Stimulated activated CD8-positive, alpha-beta memory T cell treated with anti-CD3 and anti-CD28 coated beads, Interleukin-15, amount 100 ng/mL, for 48 hours (primary cell): ENCODE measurements around the gene ANKDD1B.
"Not testable (repeated sequence)": the region's sequence is repeated elsewhere in the genome, so short reads cannot be mapped to it uniquely, and the experiment has no call there.

ENCODE experiments used
- DNase-seq, 2 donors: peaks; one replicate each; pipeline ENCODE4 v3.0.0-alpha.2; 2020; ENCODE audit warnings: low read depth in 2 of 2

Gene ANKDD1B

GRCh38 chr5:75611311-75612225, at the start of gene ANKDD1B:
TSS of gene ANKDD1B (plus strand) at chr5:75611453. CDS start at chr5:75611635, 182 bp downstream.
- DNase-seq: no peak

GRCh38 chr5:75565991-75566709, 45.1 kb upstream of the ANKDD1B start:
- not testable (repeated sequence) for DNase-seq

- peak in 1 of 2 donors; percentile 43 for DNase-seq
These were observed 44.4 kb upstream of the ANKDD1B start for GRCh38 chr5:75566710-75567309.

GRCh38 chr5:75567710-75568109, 43.5 kb upstream of the ANKDD1B start:
- DNase-seq: no peak

GRCh38 chr5:75568202-75568601, 43.1 kb upstream of the ANKDD1B start:
- no peak for DNase-seq

- DNase-seq: no peak
These were observed 39.7 kb upstream of the ANKDD1B start for GRCh38 chr5:75571547-75571946.

- DNase-seq: no peak
These were observed 36.5 kb upstream of the ANKDD1B start for GRCh38 chr5:75574791-75575190.

- not testable (repeated sequence) for DNase-seq
These were observed 33.0 kb upstream of the ANKDD1B start for GRCh38 chr5:75578280-75578679.

GRCh38 chr5:75584641-75585040, 26.6 kb upstream of the ANKDD1B start:
- no peak for DNase-seq

GRCh38 chr5:75588666-75589065, 22.6 kb upstream of the ANKDD1B start:
- DNase-seq: no peak

- DNase-seq: no peak
These were observed 10.7 kb upstream of the ANKDD1B start for GRCh38 chr5:75600535-75600934.

- DNase-seq: no peak
These were observed 9.7 kb upstream of the ANKDD1B start for GRCh38 chr5:75601567-75601966.

GRCh38 chr5:75601996-75602395, 9.3 kb upstream of the ANKDD1B start:
- DNase-seq: no peak

- no peak for DNase-seq
These were observed 7.9 kb upstream of the ANKDD1B start for GRCh38 chr5:75603371-75603770.

GRCh38 chr5:75603821-75604220, 7.4 kb upstream of the ANKDD1B start:
- DNase-seq: no peak

GRCh38 chr5:75607341-75607740, 3.9 kb upstream of the ANKDD1B start:
- not testable (repeated sequence) for DNase-seq

GRCh38 chr5:75608870-75609269, 2.4 kb upstream of the ANKDD1B start:
- DNase-seq: no peak

GRCh38 chr5:75610201-75610600, 1.1 kb upstream of the ANKDD1B start:
- DNase-seq: no peak

- not testable (repeated sequence) for DNase-seq
These were observed 368 bp upstream of the ANKDD1B start for GRCh38 chr5:75610859-75611310.

- DNase-seq: no peak
These were observed 945 bp downstream of the ANKDD1B start for GRCh38 chr5:75612226-75612569.

GRCh38 chr5:75612901-75613300, 1.6 kb downstream of the ANKDD1B start:
- DNase-seq: no peak

GRCh38 chr5:75614176-75614575, 2.9 kb downstream of the ANKDD1B start:
- no peak for DNase-seq
